Nucleus accumbens (tissue), 56 donors: ENCODE data around the gene TNFRSF18.
"Not testable (repeated sequence)": the region's sequence is repeated elsewhere in the genome, so short reads cannot be mapped to it uniquely, and the experiment has no call there.

Experiments used
- DNase-seq, 56 donors: peaks; one replicate each; lab custom pipeline; 2025; lab: John Stamatoyannopoulos, UW

Gene TNFRSF18

GRCh38 chr1:1206376-1206965 is at the start of gene TNFRSF18:
Gene TNFRSF18, minus strand, starts transcription at chr1:1206592. Its CDS starts 21 bp downstream, at chr1:1206571.
- DNase-seq, result no peak

- DNase-seq, result no peak
These were observed 49.2 kb upstream of the TNFRSF18 start for GRCh38 chr1:1255611-1256010.

GRCh38 chr1:1255078-1255477 is 48.7 kb upstream of the TNFRSF18 start:
- no peak for DNase-seq

- DNase-seq, result no peak
These were observed 48.2 kb upstream of the TNFRSF18 start for GRCh38 chr1:1254667-1254998.

GRCh38 chr1:1253972-1254666 is 47.7 kb upstream of the TNFRSF18 start:
- no peak for DNase-seq

- DNase-seq, result no peak
These were observed 46.9 kb upstream of the TNFRSF18 start for GRCh38 chr1:1253314-1253713.

- no peak for DNase-seq
These were observed 44.4 kb upstream of the TNFRSF18 start for GRCh38 chr1:1250786-1251284.

GRCh38 chr1:1248009-1248913 is 41.9 kb upstream of the TNFRSF18 start:
- DNase-seq, result not testable (repeated sequence)

GRCh38 chr1:1247341-1247913 is 41.0 kb upstream of the TNFRSF18 start:
- no peak for DNase-seq

GRCh38 chr1:1246577-1247340 is 40.4 kb upstream of the TNFRSF18 start, which contains the start of gene C1QTNF12:
Gene C1QTNF12, minus strand, starts transcription at chr1:1246722. Its CDS starts 32 bp downstream, at chr1:1246690.
- no peak for DNase-seq

- DNase-seq, result no peak
These were observed 39.6 kb upstream of the TNFRSF18 start for GRCh38 chr1:1245817-1246576.

GRCh38 chr1:1245178-1245816 is 38.9 kb upstream of the TNFRSF18 start:
- no peak for DNase-seq

GRCh38 chr1:1244192-1244811 is 37.9 kb upstream of the TNFRSF18 start:
- no peak for DNase-seq

GRCh38 chr1:1243807-1244191 is 37.4 kb upstream of the TNFRSF18 start:
- no peak for DNase-seq

- DNase-seq, result no peak
These were observed 36.9 kb upstream of the TNFRSF18 start for GRCh38 chr1:1243266-1243660.

- DNase-seq, result no peak
These were observed 36.3 kb upstream of the TNFRSF18 start for GRCh38 chr1:1242461-1243265.

GRCh38 chr1:1241588-1242219 is 35.3 kb upstream of the TNFRSF18 start:
- DNase-seq, result no peak
